ENCODE measurements around the gene MYCBP2.
"Not testable (repeated sequence)": the region's sequence is repeated elsewhere in the genome, so short reads cannot be mapped to it uniquely, and the experiment has no call there.

The MYCBP2 gene

GRCh38 chr13:77353995-77354394, 27.1 kb upstream of the MYCBP2 start:
- no peak overlapping the region for H2AFZ ChIP-seq (ENCODE audit: low read depth)
- no peaks in the 10 kb centered on the region for H4K20me1 ChIP-seq (ENCODE audit: insufficient read depth)
- no peak overlapping the region for H3K27ac ChIP-seq
- no peak overlapping the region for H3K9ac ChIP-seq
- no peaks in the 10 kb centered on the region for H3K79me2 ChIP-seq (ENCODE audit: insufficient read depth, low read depth)
- no peaks in the 10 kb centered on the region for H3K27me3 ChIP-seq (ENCODE audit: insufficient read depth, low read depth)
- no peaks in the 10 kb centered on the region for H3K4me1 ChIP-seq (ENCODE audit: low read depth, poor library complexity, severe bottlenecking)
- no peak for TF ChIP-seq CTCF (conservative IDR thresholded peaks at IDR 0.05; ENCODE audit: low read depth, low read length)
- no peak overlapping the region for H3K4me3 ChIP-seq (IDR thresholded peaks at IDR 0.05; ENCODE audit: insufficient read depth, low read depth, low read length)
- H3K36me3 ChIP-seq (ENCODE audit: insufficient read depth): no peaks in the 10 kb centered on the region
- H3K4me2 ChIP-seq: no peak overlapping the region

DNA sequence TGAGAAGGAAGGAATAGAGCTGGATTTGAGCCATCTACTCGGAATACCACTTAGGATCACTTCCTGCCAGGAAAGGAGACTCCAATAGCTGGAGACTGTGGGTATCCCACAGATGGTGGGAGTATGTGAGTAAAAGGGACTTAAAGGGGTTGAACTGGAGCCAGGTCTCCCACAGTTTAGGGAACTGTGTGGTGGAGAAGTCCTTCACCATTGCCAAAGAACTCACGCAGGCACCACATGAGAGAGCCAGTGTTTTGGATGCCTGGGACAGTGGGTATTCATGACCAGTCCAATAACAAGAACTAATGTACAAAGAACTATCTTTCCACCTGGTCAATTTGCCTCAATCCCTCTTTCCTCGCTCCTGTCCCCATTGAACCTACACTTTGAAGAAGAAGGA, 24.4 kb upstream of the MYCBP2 start:
- Histone ChIP-seq H3K27me3 (ENCODE audit: insufficient read depth, low read depth) (no peaks in the 10 kb centered on the region), H3K4me1 (ENCODE audit: low read depth, poor library complexity, severe bottlenecking) (no peaks in the 10 kb centered on the region), H2AFZ (ENCODE audit: low read depth) (no peak overlapping the region), H3K4me2 (no peak overlapping the region), H3K36me3 (ENCODE audit: insufficient read depth) (no peaks in the 10 kb centered on the region), H3K79me2 (ENCODE audit: insufficient read depth, low read depth) (no peaks in the 10 kb centered on the region), H4K20me1 (ENCODE audit: insufficient read depth) (no peaks in the 10 kb centered on the region), H3K9ac (no peak overlapping the region), H3K27ac (no peak overlapping the region), H3K4me3 (IDR thresholded peaks at IDR 0.05; ENCODE audit: insufficient read depth, low read depth, low read length) (no peak overlapping the region)
- TF ChIP-seq CTCF (conservative IDR thresholded peaks at IDR 0.05; ENCODE audit: low read depth, low read length): no peak

DNA sequence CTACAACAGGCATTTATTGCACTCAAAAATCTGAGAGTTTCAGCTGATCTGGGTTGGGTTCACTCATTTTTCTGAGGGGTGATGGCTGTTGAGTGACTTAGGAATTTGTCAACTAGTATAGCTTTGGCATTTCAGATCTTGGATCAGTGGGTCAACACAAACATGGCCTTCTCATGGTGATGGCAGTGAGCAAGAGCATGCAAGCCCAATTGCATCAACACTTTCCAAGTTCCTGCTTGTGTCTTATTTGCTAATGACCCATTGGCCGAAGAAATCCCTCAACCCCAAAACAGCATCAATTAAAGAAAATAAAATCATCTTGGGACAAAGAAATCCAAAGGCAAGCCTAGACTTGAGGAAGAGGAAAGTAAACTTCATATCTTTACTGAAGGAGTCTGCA, 23.9 kb upstream of the MYCBP2 start:
- Histone ChIP-seq H2AFZ (ENCODE audit: low read depth) (no peak overlapping the region), H3K4me1 (ENCODE audit: low read depth, poor library complexity, severe bottlenecking) (no peaks in the 10 kb centered on the region), H3K4me2 (no peak overlapping the region), H3K79me2 (ENCODE audit: insufficient read depth, low read depth) (no peaks in the 10 kb centered on the region), H3K9ac (no peak overlapping the region), H3K36me3 (ENCODE audit: insufficient read depth) (no peaks in the 10 kb centered on the region), H3K27ac (no peak overlapping the region), H3K4me3 (IDR thresholded peaks at IDR 0.05; ENCODE audit: insufficient read depth, low read depth, low read length) (no peak overlapping the region), H3K27me3 (ENCODE audit: insufficient read depth, low read depth) (no peaks in the 10 kb centered on the region), H4K20me1 (ENCODE audit: insufficient read depth) (no peaks in the 10 kb centered on the region)
- no peak for TF ChIP-seq CTCF (conservative IDR thresholded peaks at IDR 0.05; ENCODE audit: low read depth, low read length)

DNA sequence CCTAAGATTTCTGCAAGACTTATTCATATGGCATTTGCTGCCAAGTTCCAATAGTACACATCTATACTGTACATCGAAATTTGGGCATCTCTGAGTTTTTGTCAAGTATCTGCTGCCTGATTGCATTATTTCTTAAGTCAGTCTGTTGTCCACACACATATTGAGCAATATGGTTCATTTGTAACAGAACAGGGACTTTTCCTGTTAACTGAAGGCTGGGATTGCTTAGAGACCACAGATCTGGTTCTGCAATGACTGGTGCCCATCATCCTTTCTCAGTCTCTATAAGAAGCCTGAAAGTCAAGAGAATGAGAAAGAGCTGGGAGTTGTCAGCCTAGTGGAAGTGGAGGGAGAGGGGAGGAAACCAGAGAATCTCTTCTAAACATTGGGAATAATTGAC, 22.5 kb upstream of the MYCBP2 start:
- no peaks in the 10 kb centered on the region for H3K4me1 ChIP-seq (ENCODE audit: low read depth, poor library complexity, severe bottlenecking)
- no peaks in the 10 kb centered on the region for H4K20me1 ChIP-seq (ENCODE audit: insufficient read depth)
- no peaks in the 10 kb centered on the region for H3K27me3 ChIP-seq (ENCODE audit: insufficient read depth, low read depth)
- no peak overlapping the region for H3K4me2 ChIP-seq
- H3K36me3 ChIP-seq (ENCODE audit: insufficient read depth): no peaks in the 10 kb centered on the region
- H3K9ac ChIP-seq: no peak overlapping the region
- no peak overlapping the region for H2AFZ ChIP-seq (ENCODE audit: low read depth)
- H3K79me2 ChIP-seq (ENCODE audit: insufficient read depth, low read depth): no peaks in the 10 kb centered on the region
- no peak for TF ChIP-seq CTCF (conservative IDR thresholded peaks at IDR 0.05; ENCODE audit: low read depth, low read length)
- no peak overlapping the region for H3K4me3 ChIP-seq (IDR thresholded peaks at IDR 0.05; ENCODE audit: insufficient read depth, low read depth, low read length)
- H3K27ac ChIP-seq: no peak overlapping the region

DNA sequence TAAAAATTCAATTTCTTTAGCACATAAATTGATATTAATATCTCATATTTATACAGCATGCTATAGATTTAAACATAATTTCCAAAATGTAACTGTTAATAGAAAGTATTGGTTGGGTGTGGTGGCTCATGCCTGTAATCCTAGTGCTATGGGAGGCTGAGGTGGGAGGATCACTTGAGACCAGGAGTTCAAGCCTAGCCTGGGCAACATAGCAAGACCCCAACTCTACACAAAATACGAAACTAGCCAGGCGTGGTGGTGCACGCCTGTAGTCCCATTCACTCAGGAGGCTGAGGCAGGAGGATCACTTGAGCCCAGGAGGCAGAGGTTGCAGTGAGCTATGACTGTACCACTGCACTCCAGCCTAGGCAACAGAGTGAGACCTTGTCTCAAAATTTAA, 20.5 kb upstream of the MYCBP2 start:
- not testable (repeated sequence) for H3K9ac ChIP-seq; H3K79me2 ChIP-seq (ENCODE audit: insufficient read depth, low read depth); H2AFZ ChIP-seq (ENCODE audit: low read depth); H3K27me3 ChIP-seq (ENCODE audit: insufficient read depth, low read depth); H3K27ac ChIP-seq; H3K36me3 ChIP-seq (ENCODE audit: insufficient read depth); H3K4me3 ChIP-seq (IDR thresholded peaks at IDR 0.05; ENCODE audit: insufficient read depth, low read depth, low read length); H3K4me1 ChIP-seq (ENCODE audit: low read depth, poor library complexity, severe bottlenecking); H3K4me2 ChIP-seq; H4K20me1 ChIP-seq (ENCODE audit: insufficient read depth)

Measured in KMS-11 (cell line).